KMS-11 (cell line): ENCODE measurements around the gene SSBP3.

Experiments
- H2AFZ ChIP-seq: fragments of 200-600 bp; sonication (generic); 2 replicates; pipeline ENCODE4 v1.6.1; 2016; ENCODE audit warnings: antibody characterized with exemption, mixed run types, low read depth
- H3K27ac ChIP-seq: fragments of 200-600 bp; sonication (generic); 2 replicates; pipeline ENCODE4 v1.6.1; 2016; ENCODE audit warnings: mild to moderate bottlenecking, mixed run types
- H3K27me3 ChIP-seq: fragments of 200-600 bp; sonication (generic); 2 replicates; pipeline ENCODE4 v1.6.1; 2017; ENCODE audit warnings: mild to moderate bottlenecking, low read depth, mixed run types, moderate library complexity; ENCODE audit not compliant: insufficient read depth
- H3K36me3 ChIP-seq: fragments of 200-600 bp; sonication (generic); 2 replicates; pipeline ENCODE4 v1.6.1; 2017; ENCODE audit warnings: mild to moderate bottlenecking, mixed run types; ENCODE audit not compliant: insufficient read depth
- H3K4me1 ChIP-seq: fragments of 200-600 bp; sonication (generic); 2 replicates; pipeline ENCODE4 v1.6.1; 2016; ENCODE audit warnings: mild to moderate bottlenecking, low read depth, mixed run types; ENCODE audit not compliant: poor library complexity, severe bottlenecking
- H3K4me2 ChIP-seq: fragments of 200-600 bp; sonication (generic); 2 replicates; pipeline ENCODE4 v1.7.0; 2016; ENCODE audit warnings: mild to moderate bottlenecking, mixed run types
- H3K4me3 ChIP-seq: fragments of 200-600 bp; sonication (generic); IDR thresholded peaks from 2 replicates; pipeline ENCODE4 v1.6.1; 2017; ENCODE audit warnings: low read depth, low read length, mixed read lengths; ENCODE audit not compliant: insufficient read depth
- H3K79me2 ChIP-seq: fragments of 200-600 bp; sonication (generic); 2 replicates; pipeline ENCODE4 v1.6.1; 2016; ENCODE audit warnings: low read depth, mixed run types; ENCODE audit not compliant: insufficient read depth
- H3K9ac ChIP-seq: fragments of 200-600 bp; sonication (generic); 2 replicates; pipeline ENCODE4 v1.6.1; 2016; ENCODE audit warnings: mild to moderate bottlenecking, mixed run types
- H4K20me1 ChIP-seq: fragments of 200-600 bp; sonication (generic); 2 replicates; pipeline ENCODE4 v1.6.1; 2016; ENCODE audit warnings: mild to moderate bottlenecking, mixed run types; ENCODE audit not compliant: insufficient read depth
- CTCF ChIP-seq: fragments of 200-600 bp; sonication (generic); conservative IDR thresholded peaks from 2 replicates; pipeline ENCODE4 v1.6.1; 2017; ENCODE audit warnings: low read depth, mild to moderate bottlenecking, antibody characterized with exemption, low read length, moderate library complexity, mixed read lengths

SSBP3 gene

GRCh38 chr1:54259546-54260140, 146.6 kb downstream of the SSBP3 start:
- H3K27ac ChIP-seq = no peak overlapping the region
- H3K79me2 ChIP-seq = no peaks in the 10 kb centered on the region
- H2AFZ ChIP-seq = no peak overlapping the region
- TF ChIP-seq CTCF = no peak
- H3K4me2 ChIP-seq = no peak overlapping the region
- no peaks in the 10 kb centered on the region for H3K4me1 ChIP-seq
- H3K36me3 ChIP-seq = no peaks in the 10 kb centered on the region
- H4K20me1 ChIP-seq = no peaks in the 10 kb centered on the region
- no peak overlapping the region for H3K9ac ChIP-seq
- no peaks in the 10 kb centered on the region for H3K27me3 ChIP-seq
- H3K4me3 ChIP-seq = no peak overlapping the region

DNA sequence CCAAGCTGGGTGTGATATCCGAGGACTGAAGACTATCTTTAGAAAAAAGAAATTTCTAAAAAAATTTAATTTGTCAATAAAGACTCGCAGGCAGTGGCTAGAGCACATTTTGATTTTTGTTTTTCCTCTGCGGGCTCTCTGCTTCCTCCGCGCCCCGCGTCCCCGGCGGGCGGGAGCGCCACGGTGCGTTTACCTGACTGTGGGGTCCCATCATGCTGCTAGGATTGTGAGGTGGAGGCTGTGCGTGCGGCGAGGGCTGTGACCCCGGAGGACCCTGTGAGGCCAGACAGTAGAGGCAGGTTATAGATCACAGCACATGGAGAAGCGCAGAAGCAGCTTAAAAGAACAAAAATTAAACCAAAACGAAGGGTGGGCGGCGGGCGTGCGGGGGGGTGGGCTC, 148.3 kb downstream of the SSBP3 start:
- no peaks in the 10 kb centered on the region for H4K20me1 ChIP-seq
- H3K4me2 ChIP-seq = no peak overlapping the region
- H3K9ac ChIP-seq = no peak overlapping the region
- H3K36me3 ChIP-seq = no peaks in the 10 kb centered on the region
- H3K27me3 ChIP-seq = no peaks in the 10 kb centered on the region
- no peak overlapping the region for H2AFZ ChIP-seq
- H3K4me1 ChIP-seq = no peaks in the 10 kb centered on the region
- H3K27ac ChIP-seq = no peak overlapping the region
- H3K4me3 ChIP-seq = no peak overlapping the region
- no peak for TF ChIP-seq CTCF
- H3K79me2 ChIP-seq = no peaks in the 10 kb centered on the region

- Histone ChIP-seq H2AFZ (no peak overlapping the region), H3K9ac (no peak overlapping the region), H3K4me3 (no peak overlapping the region), H4K20me1 (no peaks in the 10 kb centered on the region), H3K79me2 (no peaks in the 10 kb centered on the region), H3K27ac (no peak overlapping the region), H3K4me1 (no peaks in the 10 kb centered on the region), H3K27me3 (no peaks in the 10 kb centered on the region), H3K36me3 (no peaks in the 10 kb centered on the region), H3K4me2 (no peak overlapping the region)
- TF ChIP-seq CTCF = no peak
Measured at GRCh38 chr1:54257346-54257620, 148.9 kb downstream of the SSBP3 start.

DNA sequence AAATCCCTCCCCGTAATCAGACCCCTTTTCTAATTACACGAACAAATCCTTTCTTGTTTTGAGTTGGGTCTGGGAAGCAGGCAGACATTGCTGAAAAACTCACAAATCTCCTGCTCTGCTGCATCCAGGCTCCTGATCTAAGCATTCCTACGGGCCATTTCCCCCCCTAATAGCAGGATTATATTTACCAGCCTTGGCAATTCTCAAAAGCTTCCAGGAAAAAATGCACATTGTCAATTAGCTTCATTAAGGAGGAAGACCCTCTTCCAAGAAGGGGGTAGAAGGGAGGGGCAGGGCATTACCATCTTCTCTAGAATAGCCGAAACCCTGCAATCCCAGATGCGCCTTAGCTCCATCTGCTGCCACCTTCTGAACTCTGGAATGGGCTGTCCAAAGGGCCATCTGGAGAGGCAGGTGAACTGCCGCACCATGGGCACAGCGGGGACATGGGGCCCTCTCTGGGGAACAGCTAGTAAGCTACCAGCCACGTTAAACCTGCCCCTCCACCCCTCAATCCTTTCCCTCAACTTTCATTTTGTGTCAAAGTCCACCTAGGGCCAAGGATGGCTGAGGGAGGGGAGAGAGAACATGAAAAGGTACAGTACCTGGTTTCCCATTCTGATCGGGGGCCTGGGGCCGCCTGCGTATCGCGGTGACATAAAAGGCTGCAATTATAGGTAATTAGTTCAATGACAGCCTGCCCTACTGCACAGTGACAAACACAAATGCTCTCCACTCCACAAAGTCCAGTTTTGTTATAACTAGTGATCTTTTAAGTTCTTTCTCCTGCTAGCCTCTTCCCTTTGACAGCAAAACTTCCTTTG, 149.5 kb downstream of the SSBP3 start:
- Histone ChIP-seq H4K20me1 (no peaks in the 10 kb centered on the region), H3K4me3 (no peak overlapping the region), H2AFZ (no peak overlapping the region), H3K36me3 (no peaks in the 10 kb centered on the region), H3K4me2 (no peak overlapping the region), H3K9ac (no peak overlapping the region), H3K27ac (no peak overlapping the region), H3K27me3 (no peaks in the 10 kb centered on the region), H3K4me1 (no peaks in the 10 kb centered on the region), H3K79me2 (no peaks in the 10 kb centered on the region)
- no peak for TF ChIP-seq CTCF
